ENCODE results near the gene TLX2.

Gene TLX2

GRCh38 chr2:74511104-74511989 lies 2.9 kb upstream of the TLX2 start:
- no peak for DNase-seq (ENCODE audit: low spot score)

GRCh38 chr2:74512744-74513604 lies 1.3 kb upstream of the TLX2 start:
- DNase-seq (ENCODE audit: low spot score), result no peak

GRCh38 chr2:74513605-74514367 lies 464 bp upstream of the TLX2 start:
- no peak for DNase-seq (ENCODE audit: low spot score)

GRCh38 chr2:74515271-74515980 lies 1.2 kb downstream of the TLX2 start:
- DNase-seq (ENCODE audit: low spot score), result no peak

GRCh38 chr2:74515981-74516633 lies 1.9 kb downstream of the TLX2 start:
- DNase-seq (ENCODE audit: low spot score), result peak; percentile 22

- DNase-seq (ENCODE audit: low spot score), result no peak
Observed at GRCh38 chr2:74516650-74517049, 2.4 kb downstream of the TLX2 start.

GRCh38 chr2:74522516-74522915 lies 8.3 kb downstream of the TLX2 start:
- DNase-seq (ENCODE audit: low spot score), result no peak

- no peak for DNase-seq (ENCODE audit: low spot score)
Observed at GRCh38 chr2:74524005-74524404, 9.8 kb downstream of the TLX2 start.

- DNase-seq (ENCODE audit: low spot score), result no peak
Observed at GRCh38 chr2:74524955-74525716, 10.9 kb downstream of the TLX2 start.

GRCh38 chr2:74525717-74526648 lies 11.7 kb downstream of the TLX2 start, which contains the start of gene DQX1:
Gene DQX1, minus strand, starts transcription at chr2:74526231. Its CDS starts 502 bp downstream, at chr2:74525729.
- peak; percentile 69 for DNase-seq (ENCODE audit: low spot score)

GRCh38 chr2:74526649-74527230 lies 12.5 kb downstream of the TLX2 start:
- no peak for DNase-seq (ENCODE audit: low spot score)

GRCh38 chr2:74527741-74528140 lies 13.5 kb downstream of the TLX2 start:
- no peak for DNase-seq (ENCODE audit: low spot score)

GRCh38 chr2:74528600-74529356 lies 14.5 kb downstream of the TLX2 start:
- no peak for DNase-seq (ENCODE audit: low spot score)

- DNase-seq (ENCODE audit: low spot score), result peak; percentile 99
Observed at GRCh38 chr2:74529357-74530238, 15.3 kb downstream of the TLX2 start, which contains the start of the genes AUP1 and HTRA2. Gene AUP1, minus strand, starts transcription at chr2:74529706. Its CDS starts 77 bp downstream, at chr2:74529629. Gene HTRA2, plus strand, starts transcription at chr2:74529933. Its CDS starts 74 bp downstream, at chr2:74530007.

GRCh38 chr2:74530239-74531187 lies 16.3 kb downstream of the TLX2 start:
- peak; percentile 28 for DNase-seq (ENCODE audit: low spot score)

Measured in cerebellar cortex (tissue), 1 donor.